NB4 (cell line): ENCODE data around the gene OMA1.

Experiments used
- CTCF ChIP-seq: IDR thresholded peaks from one replicate; pipeline ENCODE4 v1.5.1; 2012; ENCODE audit warnings: low read depth, low read length
- MAX ChIP-seq: IDR thresholded peaks from 2 replicates; pipeline ENCODE4 v1.6.1; 2011; ENCODE audit warnings: low read depth, low read length
- MYC ChIP-seq: IDR thresholded peaks from 2 replicates; pipeline ENCODE4 v1.6.1; 2011; ENCODE audit warnings: low read depth, low read length
- POLR2A ChIP-seq: IDR thresholded peaks from 2 replicates; pipeline ENCODE4 v1.6.1; 2011; ENCODE audit warnings: mild to moderate bottlenecking; ENCODE audit not compliant: insufficient read length; ENCODE audit errors: extremely low read depth

GRCh38 chr1:58566339-58566738 lies 19.8 kb upstream of the OMA1 start:
- no peak for TF ChIP-seq POLR2A
- no peak for TF ChIP-seq CTCF
- TF ChIP-seq MYC: no peak
- TF ChIP-seq MAX: no peak
